ENCODE measurements around the gene DENND5B.
"Not testable (repeated sequence)": the region's sequence is repeated elsewhere in the genome, so short reads cannot be mapped to it uniquely, and the experiment has no call there.

DENND5B gene

DNA sequence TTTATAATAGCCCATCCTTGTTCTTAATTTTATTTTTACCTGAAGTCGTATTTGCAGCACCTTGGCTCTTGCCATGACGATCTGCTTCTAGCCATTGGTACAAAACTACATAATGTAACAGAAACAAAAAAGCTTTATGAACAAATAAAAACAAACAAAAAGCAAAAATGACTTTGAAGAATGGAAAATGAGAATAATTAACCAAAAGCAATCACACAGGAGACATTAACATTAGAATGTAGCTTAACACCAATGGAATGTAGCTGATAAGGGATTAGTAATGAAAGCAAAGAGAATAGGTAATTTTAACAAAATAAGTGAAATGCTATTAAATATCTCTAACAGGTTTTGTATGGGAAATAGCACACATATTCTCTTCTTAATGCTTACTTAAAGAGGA, 91.4 kb downstream of the DENND5B start:
- no peak for DNase-seq

DNA sequence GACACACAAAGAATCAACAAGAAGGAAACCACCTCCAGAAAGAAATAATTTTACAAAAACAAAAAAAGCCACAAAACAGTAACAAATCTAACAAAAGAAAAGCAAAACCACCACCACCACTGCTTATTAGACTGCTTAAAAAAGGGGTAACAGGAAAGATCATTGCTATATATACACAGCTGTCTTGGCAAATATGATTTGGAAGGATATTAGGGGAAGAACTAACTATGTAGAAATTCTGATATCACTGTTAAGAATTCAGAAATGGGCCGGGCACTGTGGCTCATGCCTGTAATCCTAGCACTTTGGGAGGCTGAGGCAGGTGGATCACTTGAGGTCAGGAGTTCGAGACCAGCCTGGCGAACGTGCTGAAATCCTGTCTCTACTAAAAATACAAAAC, 92.5 kb downstream of the DENND5B start:
- DNase-seq = no peak

DNA sequence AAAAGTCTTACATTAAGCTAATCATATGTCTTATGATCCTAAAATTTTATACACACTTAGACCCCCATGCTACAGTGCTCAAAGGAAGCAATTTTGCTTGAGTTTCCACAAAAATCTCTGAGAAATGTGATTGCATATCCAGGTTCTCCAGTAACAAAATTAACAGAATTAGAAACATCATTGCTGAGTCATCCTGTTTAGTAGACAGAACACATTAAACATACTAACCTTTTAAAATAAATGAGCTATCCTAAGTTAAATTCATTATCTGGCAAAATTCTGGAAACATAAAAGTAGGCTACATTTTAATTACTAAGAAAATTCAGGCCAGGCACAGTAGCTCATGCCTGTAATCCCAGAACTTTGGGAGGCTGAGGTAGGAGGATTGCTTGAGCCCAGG, 94.7 kb downstream of the DENND5B start:
- no peak for DNase-seq

DNA sequence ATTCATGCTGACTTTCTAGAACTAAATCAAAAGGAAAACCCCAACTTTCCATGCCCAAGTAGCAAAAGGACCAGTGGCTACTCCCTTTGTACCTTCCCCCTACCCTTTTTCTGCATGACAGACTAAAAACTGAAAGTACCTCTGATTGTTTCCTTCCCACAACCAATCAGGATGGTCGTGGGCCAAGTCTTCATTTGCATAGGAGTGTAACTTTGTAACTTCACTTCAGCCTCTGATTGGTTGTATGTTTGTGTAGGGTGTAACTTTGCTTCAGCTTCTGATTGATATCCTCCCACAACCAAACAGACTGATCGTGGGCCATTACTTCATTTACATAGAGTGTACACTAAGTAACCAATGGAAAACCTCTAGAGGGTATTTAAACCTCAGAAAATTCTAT, 96.5 kb downstream of the DENND5B start:
- DNase-seq = no peak

DNA sequence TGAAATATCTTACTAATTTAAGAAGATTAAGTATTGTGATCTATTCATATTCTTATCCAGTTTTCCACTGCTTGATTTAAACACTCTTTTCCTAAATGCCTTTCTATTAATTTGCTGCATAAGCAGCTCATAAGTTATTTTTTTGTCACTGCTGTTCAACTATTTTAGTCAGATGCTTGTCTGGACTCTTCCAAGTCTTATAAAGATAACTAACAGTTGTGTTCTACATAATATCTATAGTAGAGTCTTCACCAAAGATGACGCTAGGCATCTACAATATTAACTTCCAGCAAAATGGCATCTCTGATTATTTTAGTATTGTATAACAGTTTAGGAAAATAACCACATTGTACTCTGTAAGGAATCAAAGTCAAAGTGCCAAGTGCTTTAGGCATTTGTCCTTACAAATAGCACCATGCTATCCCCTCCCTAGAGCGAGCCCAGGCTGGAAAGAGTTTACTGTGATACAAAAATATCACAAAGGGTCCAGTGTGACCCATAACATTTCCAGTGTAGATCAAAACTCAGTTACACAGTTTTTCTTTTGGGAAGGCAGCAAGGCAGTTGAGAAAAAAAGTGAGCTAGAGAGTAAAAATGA, 98.2 kb downstream of the DENND5B start:
- DNase-seq = no peak

DNA sequence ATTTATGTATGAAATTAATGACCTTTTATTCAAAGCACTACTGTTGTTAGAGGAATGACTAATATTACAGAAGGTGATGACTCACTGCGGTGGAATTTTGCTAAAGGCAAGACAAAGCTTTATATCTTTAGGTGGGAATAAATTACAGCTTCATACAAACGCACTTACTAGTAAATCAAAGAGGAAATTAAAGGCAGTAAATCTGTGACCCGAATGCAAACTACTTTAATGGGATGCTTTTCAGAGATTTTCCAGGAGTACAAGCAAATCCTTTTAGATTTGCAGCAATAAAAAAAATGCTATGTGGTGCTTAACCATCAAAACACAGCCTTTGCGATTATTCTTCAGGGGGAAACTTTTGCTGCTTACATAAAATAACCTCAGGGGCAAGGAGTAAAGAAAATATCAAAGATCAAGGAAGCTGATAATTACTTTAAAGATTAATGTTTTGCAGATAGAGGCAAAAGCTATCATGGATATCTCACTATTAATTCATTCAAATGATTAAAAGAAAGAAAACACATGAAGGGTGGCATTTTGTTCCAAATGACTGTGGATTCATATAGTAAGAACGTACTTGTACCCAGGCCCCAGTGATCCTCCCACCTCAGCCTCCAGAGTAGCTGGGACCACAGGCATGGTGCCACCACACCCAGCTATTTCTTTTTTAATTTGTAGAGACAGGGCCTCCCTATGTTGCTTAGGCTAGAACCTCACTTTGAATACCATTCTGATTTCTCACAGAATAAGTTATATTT, 98.9 kb downstream of the DENND5B start:
- DNase-seq = no peak

DNA sequence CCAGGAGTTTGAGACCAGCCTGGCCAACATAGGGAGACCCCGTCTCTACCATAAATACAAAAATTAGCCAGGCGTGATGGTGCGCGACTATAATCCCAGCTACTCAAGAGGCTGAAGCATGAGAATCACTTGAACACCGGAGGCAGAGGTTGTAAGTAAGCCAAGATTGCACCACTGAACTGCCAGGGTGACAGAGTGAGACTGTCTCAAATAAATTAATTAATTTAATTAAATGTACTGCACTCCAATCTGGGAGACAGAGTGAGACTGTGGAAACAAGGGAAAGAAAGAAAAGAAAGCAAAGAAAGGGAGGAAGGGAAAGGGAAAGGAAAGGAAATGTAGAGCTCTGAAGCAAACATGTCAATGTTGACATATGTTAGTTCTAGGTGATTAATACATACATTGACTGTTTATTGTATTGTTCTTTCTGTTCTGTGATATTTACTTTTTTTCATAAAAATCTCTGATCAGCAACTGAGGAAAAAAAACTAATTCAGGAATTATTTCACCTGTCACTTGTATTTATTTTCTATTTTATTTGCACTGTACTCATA, 99.6 kb downstream of the DENND5B start:
- DNase-seq = no peak

DNA sequence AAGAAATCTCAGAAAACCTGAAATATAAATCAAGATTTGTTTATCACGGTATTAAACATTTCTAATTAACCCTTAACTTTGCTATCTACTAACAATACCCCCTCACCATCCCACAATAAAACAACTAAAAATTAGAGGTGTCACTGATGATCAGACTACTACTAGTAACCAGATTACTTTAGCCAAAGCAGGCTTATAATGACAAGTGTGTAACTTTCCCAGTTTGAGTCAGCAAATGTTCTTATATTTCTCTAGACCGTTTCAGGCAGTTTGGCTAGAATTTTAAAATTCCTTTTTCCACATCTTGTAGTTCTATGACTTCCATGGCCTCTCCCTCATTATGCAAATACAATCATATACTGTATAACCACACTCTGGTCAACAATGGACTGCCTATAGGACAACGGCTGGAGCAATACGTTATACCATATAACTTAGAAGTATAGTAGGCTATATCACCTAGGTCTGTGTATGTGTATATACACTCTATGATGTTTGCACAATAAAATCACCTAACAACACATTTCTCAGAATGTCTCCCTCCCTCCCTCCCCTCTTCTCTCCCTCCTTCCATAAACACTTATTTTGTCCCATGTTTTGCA, 102.1 kb downstream of the DENND5B start:
- no peak for DNase-seq

DNA sequence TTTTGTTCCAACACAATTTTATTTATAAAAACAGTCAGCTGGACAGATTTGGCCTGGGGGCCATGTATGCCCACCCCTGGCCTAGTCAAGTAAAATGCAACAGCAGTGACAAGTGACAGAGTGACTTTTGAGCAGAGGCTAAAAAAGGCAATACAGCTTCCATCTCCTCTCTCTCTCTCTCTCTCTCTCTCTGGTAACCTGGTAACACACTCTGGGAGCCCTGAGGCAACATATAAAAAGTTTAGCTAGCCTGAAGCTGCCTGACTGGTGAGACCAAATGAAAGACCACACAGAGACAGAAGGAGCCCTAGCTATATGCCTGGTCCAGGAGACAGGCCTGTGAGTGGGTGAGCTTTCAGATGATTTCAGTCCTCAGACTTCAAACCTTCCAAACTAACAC, 105.4 kb downstream of the DENND5B start:
- DNase-seq = no peak

DNA sequence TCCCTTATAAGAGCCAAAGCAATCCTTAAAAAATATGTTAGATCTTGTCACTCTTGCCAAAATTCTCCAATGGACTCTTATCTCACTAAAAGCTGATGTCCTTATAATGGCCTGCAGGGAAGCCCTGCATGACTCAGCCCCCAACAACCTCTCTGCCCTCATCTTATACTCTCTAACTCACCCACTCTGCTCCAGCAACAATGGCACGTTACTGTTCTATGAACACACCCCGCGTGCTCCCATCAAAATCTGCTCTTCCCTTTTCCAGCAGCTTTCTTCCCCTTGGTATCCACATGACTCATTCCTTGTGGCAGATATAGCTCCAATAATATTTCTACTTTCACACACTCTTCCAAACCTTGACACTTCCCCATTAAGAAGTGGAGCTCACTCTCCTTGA, 108.1 kb downstream of the DENND5B start:
- DNase-seq = no peak

DNA sequence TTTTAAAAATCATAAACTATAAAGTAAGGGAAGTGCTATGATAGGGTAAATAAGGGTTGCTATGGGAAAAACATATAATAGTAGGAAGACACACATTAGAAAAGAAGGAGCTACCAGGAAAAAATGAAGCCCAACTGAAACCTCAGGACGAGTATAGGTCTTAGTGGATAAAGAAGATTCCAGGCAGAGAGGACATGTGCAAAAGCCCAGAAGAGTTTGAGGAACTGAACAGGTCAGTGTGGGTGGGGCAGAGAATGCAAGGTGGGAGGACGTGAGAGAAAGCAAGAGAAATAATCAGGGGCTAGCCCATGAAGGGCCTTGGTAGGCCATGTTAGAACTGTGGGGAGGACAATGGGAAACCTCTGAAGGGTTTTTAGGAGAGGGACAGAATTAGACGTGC, 109.5 kb downstream of the DENND5B start:
- DNase-seq = no peak

DNA sequence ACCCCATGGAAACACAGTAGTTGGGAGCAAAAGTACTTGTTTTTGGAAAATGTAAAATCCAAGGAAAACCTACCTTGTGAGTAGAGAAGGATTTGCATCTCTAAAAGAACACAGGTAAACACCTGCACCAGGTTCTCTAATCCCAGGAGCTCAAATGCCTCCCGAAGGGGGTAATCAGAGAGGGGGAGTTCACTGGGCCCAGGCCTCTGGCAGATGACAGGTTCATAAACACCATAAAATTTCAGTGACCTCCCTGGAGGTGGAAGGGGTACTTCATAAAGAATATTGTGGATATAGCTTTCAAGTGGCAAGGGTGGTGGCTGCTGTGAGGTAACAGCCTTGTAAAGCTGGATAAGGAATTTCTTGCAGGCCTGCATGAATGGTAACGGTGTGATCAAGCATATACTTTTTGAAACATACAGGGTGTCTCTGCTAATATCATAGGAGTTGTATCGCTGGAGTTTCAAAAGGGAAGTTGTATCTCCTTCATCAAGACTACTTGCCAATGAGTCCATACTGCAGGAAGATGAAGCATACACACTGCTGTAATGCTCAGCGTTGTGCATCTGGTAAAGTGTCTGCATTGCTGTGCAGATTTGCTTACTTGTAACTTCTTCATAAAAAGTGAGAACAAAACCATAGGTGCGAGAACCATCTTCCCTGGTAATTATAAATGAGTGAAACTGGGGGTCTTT, 111.3 kb downstream of the DENND5B start:
- DNase-seq = no peak

DNA sequence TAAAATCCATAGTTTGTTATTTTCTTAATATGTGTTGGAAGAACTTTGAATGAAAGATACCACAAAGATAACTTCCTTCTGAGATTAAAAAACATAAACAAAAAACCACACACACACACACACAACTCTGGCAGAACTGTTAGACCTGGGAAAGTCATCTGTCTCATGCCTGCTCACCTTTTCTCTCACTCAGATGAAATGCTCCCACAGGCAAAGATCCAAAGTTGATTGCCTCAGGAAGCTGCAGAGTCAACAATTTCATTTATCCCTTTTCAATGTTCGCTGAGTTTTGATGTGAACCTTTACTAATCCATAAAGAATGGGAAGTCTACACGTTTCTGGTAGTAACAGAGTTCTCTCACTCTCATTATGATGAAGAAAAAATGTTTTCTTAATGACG, 112.0 kb downstream of the DENND5B start:
- no peak for DNase-seq

DNA sequence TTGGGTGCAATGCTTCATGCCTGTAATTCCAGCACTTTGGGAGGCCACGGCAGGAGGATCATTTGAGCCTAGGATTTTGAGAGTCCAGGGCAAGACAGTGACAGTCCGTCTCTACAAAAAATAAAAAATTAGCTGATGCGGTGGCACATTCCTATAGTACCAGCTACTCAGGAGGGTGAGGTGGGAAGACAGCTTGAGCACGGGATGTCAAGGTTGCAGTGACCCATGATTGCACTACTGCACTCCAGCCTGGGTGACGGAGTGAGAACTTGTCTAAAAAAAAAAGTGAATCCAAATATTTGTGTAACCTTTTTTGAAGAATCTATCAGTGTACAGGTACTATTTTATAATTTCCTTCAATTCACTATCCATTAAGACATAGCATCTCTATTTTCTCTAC, 112.5 kb downstream of the DENND5B start:
- DNase-seq = no peak

DNA sequence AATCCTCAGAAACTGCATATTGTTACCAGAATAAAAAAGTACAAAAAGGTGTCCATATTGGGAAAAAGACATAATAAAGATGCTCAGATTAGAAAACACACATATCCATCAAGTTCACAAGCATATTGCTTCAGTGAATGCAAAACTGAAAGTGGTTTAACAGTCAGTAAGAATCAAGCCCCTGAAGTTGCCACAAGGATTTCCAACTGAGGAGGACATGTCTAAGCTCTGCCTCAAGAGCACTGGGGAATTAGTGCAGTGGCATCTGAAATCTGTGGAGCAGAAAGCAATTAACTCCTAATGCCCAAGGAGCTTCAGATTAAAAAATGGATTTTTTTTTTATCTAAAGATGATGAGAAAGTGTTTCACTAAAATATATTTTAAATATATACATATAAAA, 113.2 kb downstream of the DENND5B start:
- no peak for DNase-seq

DNA sequence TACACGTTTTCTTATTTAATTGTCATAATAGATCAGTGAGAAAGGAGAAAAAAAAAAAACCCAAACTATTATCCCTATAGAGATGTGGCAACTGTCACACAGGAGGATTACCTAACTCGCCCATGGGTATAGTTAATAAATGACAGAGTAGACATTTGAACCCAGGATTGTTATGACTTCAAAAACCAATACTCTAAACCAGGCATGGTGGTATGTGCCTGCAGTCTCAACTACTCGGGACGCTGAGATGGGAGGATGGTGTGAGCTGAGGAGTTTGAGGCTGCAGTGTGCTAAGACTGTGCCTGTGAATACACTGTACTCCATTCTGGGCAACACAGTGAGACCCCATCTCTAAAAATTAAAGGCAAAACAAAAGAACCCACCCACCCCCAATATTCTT, 114.5 kb downstream of the DENND5B start:
- DNase-seq = no peak

DNA sequence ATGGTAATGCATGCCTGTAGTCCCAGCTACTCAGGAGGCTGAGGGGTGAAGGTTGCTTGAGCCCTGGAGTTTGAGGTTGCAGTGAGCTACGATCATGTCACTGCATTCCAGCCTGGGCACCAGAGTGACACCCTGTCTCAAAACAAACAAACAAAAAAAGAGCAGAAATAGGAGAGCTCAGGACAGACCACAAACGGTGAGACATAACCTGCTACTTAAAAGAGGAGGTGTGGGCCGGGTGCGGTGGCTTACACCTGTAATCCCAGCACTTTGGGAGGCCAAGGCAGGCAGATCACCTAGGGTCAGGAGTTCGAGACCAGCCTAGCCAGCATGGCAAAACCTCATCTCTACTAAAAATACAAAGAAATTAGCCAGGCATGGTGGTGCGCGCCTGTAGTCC, 115.3 kb downstream of the DENND5B start:
- not testable (repeated sequence) for DNase-seq

DNA sequence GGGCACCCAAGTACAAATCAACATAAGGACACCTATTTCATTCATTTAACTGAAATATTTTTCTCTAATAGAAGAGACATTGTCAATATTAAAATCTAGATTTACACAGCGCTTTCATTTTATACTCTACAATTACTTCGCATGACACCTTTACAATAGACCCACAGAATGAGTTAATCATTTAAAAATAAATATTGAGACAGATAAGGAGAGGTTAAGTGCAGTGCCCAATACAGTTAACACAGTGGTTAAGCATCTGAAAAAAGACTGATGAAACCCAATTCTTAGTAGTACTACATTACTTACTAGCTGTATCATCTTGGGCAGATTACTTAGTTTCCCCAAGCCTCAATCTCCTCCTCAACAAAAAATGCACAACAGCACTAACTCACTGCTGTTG, 116.2 kb downstream of the DENND5B start:
- no peak for DNase-seq

DNA sequence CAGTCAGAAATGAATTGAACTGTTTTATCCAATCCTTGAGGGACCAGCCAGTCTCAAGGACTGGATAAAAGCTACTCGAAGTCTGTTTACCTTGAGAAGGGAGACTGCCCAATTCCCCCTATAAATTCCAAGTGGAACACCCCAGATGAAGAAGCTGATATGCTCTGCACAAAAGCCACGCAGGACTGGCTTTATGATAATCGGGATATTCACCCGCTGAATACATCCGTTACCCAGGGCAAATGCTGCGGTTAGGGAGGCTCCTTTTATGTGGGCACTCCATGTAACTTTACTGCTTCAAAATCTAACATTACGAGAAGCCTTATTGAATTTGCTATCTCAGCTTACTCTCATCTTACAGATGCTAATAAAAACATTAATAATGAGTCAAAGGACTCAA, 119.1 kb downstream of the DENND5B start:
- DNase-seq = no peak

DNA sequence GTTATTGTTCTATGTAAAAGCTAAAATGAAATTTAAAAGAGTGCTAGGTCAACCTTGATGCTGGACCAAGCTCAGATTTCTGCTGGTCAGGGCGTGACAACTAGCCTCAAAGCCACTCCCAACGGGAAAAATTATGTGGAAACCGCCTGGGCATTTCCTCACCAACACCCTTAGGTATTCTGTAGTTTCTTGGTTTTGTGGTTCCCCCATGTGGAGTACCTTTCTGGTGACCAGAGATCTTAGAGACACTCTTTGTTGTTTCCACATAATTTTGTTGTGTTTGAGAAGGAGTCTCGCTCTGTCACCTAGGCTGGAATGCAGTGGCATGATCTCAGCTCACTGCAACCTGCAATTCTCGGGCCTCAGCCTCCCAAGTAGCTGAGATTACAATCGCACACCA, 119.9 kb downstream of the DENND5B start:
- no peak for DNase-seq

DNA sequence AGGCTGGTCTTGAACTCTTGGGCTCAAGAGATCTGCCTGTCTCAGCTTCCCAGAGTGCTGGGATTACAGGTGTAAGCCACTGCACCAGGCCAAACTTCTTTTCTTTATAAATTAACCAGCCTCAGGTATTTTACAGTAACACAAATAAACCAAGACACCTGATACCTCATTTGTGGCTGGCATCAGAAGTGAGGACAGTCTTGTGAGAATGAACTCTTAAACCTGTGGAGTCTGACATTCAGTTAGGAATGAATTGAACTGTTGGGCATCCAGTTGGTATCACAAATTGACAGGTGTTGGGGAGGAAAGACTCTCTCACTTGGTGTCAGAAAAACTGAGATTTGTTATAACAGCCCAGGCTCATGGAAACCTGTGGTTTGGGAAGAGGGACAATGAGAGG, 120.5 kb downstream of the DENND5B start:
- no peak for DNase-seq

DNA sequence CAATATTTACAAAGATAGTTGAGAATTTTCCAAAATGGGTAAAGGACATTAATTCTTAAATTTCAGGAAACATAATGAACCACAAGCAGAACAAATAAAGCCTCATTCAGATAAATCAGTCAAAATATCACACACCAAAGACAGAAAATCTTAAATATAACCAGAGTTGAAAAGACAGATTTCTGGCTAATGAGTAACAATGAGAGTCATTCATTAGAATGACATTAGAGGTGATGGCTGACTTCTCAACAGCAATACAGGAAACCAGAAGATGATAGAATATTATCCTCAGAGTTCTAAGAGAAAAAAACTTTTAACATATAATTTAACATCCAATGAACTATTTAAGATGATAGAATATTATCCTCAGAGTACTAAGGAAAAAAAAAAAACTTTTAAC, 124.2 kb downstream of the DENND5B start:
- DNase-seq = no peak

DNA sequence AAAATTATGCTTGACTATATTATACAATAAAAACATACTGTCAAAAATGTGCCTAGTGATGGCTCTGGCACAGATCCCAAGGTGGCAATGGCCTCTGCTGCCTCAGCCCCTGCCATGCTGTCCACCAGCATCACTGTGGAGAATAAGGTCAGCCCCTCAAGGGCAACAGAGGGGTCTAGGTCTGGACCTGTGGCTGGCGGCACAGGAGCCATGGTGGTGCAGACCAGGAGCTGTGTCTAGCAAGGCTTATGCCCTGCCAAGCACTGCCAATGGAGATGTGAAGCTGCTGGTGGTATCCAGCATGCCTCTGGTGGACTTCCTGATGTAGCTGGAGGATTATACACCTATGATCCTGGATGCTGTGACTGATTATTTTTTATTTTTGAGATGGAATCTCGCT, 125.9 kb downstream of the DENND5B start:
- no peak for DNase-seq

DNA sequence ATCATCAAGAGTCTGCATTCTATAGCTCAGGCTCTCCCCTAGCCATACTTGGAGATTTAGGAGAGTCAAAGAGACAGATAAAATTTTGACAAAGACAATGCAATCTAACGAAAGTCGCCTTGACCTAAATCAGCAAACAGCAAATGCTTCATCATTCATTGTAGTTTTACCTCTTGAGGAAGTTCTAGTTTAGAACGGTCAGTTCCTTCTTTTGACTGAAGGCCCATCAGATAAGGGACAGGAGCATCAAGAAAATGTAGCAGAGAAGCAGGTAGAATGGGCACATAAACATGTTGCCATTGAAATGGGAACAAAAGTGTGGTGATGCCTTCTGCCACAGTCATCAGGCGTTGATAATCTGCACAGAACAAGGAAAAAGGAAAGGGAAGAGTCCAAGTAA, 130.9 kb downstream of the DENND5B start:
- DNase-seq = no peak
